SU-DHL-6 (cell line): ENCODE data around the gene HYCC1.
"Not testable (repeated sequence)": the region's sequence is repeated elsewhere in the genome, so short reads cannot be mapped to it uniquely, and the experiment has no call there.

Source experiments
- H2AFZ ChIP-seq: fragments of 200-600 bp; sonication (generic); 2 replicates; pipeline ENCODE4 v1.6.1; 2014; ENCODE audit warnings: low read depth, mild to moderate bottlenecking, moderate library complexity, mixed read lengths, antibody characterized with exemption, low read length; ENCODE audit not compliant: severe bottlenecking
- H3F3A ChIP-seq: fragments of 200-600 bp; shearing (Covaris generic); 2 replicates; pipeline ENCODE4 v1.6.0; 2016; ENCODE audit warnings: antibody characterized with exemption, mild to moderate bottlenecking; ENCODE audit not compliant: insufficient read depth
- H3K27ac ChIP-seq: fragments of 200-600 bp; sonication (generic); 2 replicates; pipeline ENCODE4 v1.5.1; 2016; ENCODE audit warnings: low read depth, mild to moderate bottlenecking, low read length, moderate library complexity, mixed read lengths
- H3K27me3 ChIP-seq: fragments of 200-600 bp; sonication (generic), shearing (Covaris generic); 2 replicates; pipeline ENCODE4 v1.6.0; 2014; ENCODE audit warnings: mild to moderate bottlenecking, low read length
- H3K36me3 ChIP-seq: fragments of 200-600 bp; sonication (generic); 2 replicates; pipeline ENCODE4 v1.6.1; 2014; ENCODE audit warnings: mild to moderate bottlenecking, low read length, mixed read lengths
- H3K4me2 ChIP-seq: fragments of 300-600, 200-600 bp; shearing (Covaris generic), sonication (generic); 2 replicates; pipeline ENCODE4 v1.6.0; 2014; ENCODE audit warnings: low read length, low read depth, mild to moderate bottlenecking; ENCODE audit not compliant: poor library complexity, severe bottlenecking
- H3K4me3 ChIP-seq: fragments of 200-600 bp; sonication (generic); 2 replicates; pipeline ENCODE4 v1.5.1; 2014; ENCODE audit warnings: antibody characterized with exemption, low read length, mild to moderate bottlenecking, mixed read lengths; ENCODE audit not compliant: insufficient read depth, poor library complexity, severe bottlenecking
- H3K79me2 ChIP-seq: fragments of 200-600 bp; sonication (generic); 2 replicates; pipeline ENCODE4 v1.6.1; 2014; ENCODE audit warnings: mild to moderate bottlenecking, low read length, moderate library complexity; ENCODE audit not compliant: insufficient read depth
- H3K9ac ChIP-seq: fragments of 200-600 bp; sonication (generic); 2 replicates; pipeline ENCODE4 v1.7.0; 2014; ENCODE audit warnings: mild to moderate bottlenecking, low read length
- H3K9me2 ChIP-seq: fragments of 200-600 bp; sonication (generic); replicated peaks from 2 replicates; pipeline ENCODE4 v1.6.1; 2014; ENCODE audit warnings: low read length; ENCODE audit not compliant: insufficient read depth
- H3K9me3 ChIP-seq: fragments of 200-600 bp; sonication (generic); 2 replicates; pipeline ENCODE4 v1.6.1; 2014; ENCODE audit warnings: low read length, mixed read lengths; ENCODE audit not compliant: insufficient read depth
- H4K20me1 ChIP-seq: fragments of 200-600 bp; sonication (generic); 2 replicates; pipeline ENCODE4 v1.6.1; 2014; ENCODE audit warnings: low read depth, mild to moderate bottlenecking, antibody characterized with exemption, low read length, moderate library complexity, mixed read lengths
- CTCF ChIP-seq: fragments of 200-600 bp; sonication (generic); IDR thresholded peaks from one replicate; pipeline ENCODE4 v1.5.1; 2017; ENCODE audit warnings: antibody characterized with exemption, mild to moderate bottlenecking, low read length, moderate library complexity; ENCODE audit not compliant: insufficient read depth, poor library complexity, severe bottlenecking
- EZH2phosphoT487 ChIP-seq: fragments of 200-600 bp; sonication (generic), shearing (Covaris generic); conservative IDR thresholded peaks from 2 replicates; pipeline ENCODE4 v1.6.1; 2018; ENCODE audit warnings: mild to moderate bottlenecking, antibody characterized with exemption, low read length, moderate library complexity, mixed read lengths

The HYCC1 gene

GRCh38 chr7:23058408-23059096 lies 44.6 kb upstream of the HYCC1 start:
- TF ChIP-seq EZH2phosphoT487, result no peak
- TF ChIP-seq CTCF, result no peak
- no peaks in the 10 kb centered on the region for H3F3A ChIP-seq
- no peak overlapping the region for H3K4me3 ChIP-seq
- no peak overlapping the region for H3K27ac ChIP-seq
- H3K4me2 ChIP-seq, result no peak overlapping the region
- no peaks in the 10 kb centered on the region for H4K20me1 ChIP-seq
- H3K9ac ChIP-seq, result no peak overlapping the region
- H3K36me3 ChIP-seq, result no peaks in the 10 kb centered on the region
- no peaks in the 10 kb centered on the region for H3K9me3 ChIP-seq
- no peak overlapping the region for H2AFZ ChIP-seq
- H3K79me2 ChIP-seq, result no peaks in the 10 kb centered on the region
- H3K27me3 ChIP-seq, result no peaks in the 10 kb centered on the region
- H3K9me2 ChIP-seq, result no peaks in the 10 kb centered on the region

GRCh38 chr7:23055582-23056178 lies 41.8 kb upstream of the HYCC1 start:
- Histone ChIP-seq H3K27ac (no peak overlapping the region), H3K79me2 (no peaks in the 10 kb centered on the region), H3K4me2 (no peak overlapping the region), H3K9me3 (no peaks in the 10 kb centered on the region), H3K9ac (no peak overlapping the region), H4K20me1 (no peaks in the 10 kb centered on the region), H3K4me3 (no peak overlapping the region), H3F3A (no peaks in the 10 kb centered on the region), H3K9me2 (no peaks in the 10 kb centered on the region), H3K36me3 (no peaks in the 10 kb centered on the region), H3K27me3 (no peaks in the 10 kb centered on the region), H2AFZ (no peak overlapping the region)
- TF ChIP-seq EZH2phosphoT487 (no peak), CTCF (peak; percentile 98)

- not testable (repeated sequence) for H4K20me1 ChIP-seq, H3K4me2 ChIP-seq, H3K4me3 ChIP-seq, H3K9me3 ChIP-seq, H3K79me2 ChIP-seq, H3K9me2 ChIP-seq, H2AFZ ChIP-seq, H3K27me3 ChIP-seq, H3K27ac ChIP-seq, H3F3A ChIP-seq, H3K36me3 ChIP-seq, H3K9ac ChIP-seq
Observed at GRCh38 chr7:23051124-23051485, 37.2 kb upstream of the HYCC1 start.

- H3K9ac ChIP-seq, H3K9me2 ChIP-seq, H4K20me1 ChIP-seq, H3K27ac ChIP-seq, H3F3A ChIP-seq, H3K79me2 ChIP-seq, H3K36me3 ChIP-seq, H3K27me3 ChIP-seq, H3K4me3 ChIP-seq, H2AFZ ChIP-seq, H3K4me2 ChIP-seq, H3K9me3 ChIP-seq: not testable (repeated sequence)
Observed at GRCh38 chr7:23046336-23046735, 32.4 kb upstream of the HYCC1 start.

GRCh38 chr7:23045086-23045485 lies 31.2 kb upstream of the HYCC1 start:
- not testable (repeated sequence) for H2AFZ ChIP-seq, H3K9me3 ChIP-seq, H3K27me3 ChIP-seq, H3K27ac ChIP-seq, H3K9ac ChIP-seq, H3K9me2 ChIP-seq, H3K79me2 ChIP-seq, H3K4me3 ChIP-seq, H4K20me1 ChIP-seq, H3F3A ChIP-seq, H3K4me2 ChIP-seq, H3K36me3 ChIP-seq
